HG03025 (cell line): Measurements from ENCODE around the gene RNF144A.

Source experiments
- ATAC-seq: cut with Tn5 transposase; IDR thresholded peaks from one replicate; pipeline ENCODE4 v1.9.1; 2021; ENCODE audit warnings: mild to moderate bottlenecking, moderate library complexity; ENCODE audit not compliant: unreplicated experiment, low FRiP score

The RNF144A gene

DNA sequence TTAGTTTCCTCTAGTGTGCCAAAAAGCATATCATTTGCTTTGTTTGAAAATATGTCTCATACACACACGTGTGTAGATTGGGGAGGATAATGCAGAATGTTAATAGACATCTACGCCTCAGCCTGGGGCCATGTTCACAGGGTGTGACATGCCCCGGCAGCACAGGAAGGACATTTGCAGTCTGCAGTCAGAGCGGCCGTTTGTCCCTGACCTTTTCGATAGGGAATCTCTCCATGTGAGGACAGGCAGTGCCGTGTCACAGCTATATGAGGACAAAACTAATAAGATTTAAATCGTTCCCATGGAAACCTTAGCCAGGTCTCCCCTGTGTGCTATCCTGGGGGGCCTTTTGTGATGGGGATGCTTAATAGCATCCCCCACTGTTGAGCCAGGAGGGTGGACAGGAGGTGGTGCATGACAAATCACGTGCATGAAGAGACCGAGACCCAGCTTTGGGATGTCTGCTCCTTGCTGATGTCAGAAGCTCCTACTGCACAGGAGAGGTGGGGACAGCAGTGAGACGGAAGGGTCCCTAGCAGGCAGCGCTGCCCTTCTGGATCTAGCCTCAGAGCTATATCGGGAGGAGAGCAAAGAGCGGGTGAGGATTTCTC is 100.6 kb downstream of the RNF144A start:
- ATAC-seq, result no peak

DNA sequence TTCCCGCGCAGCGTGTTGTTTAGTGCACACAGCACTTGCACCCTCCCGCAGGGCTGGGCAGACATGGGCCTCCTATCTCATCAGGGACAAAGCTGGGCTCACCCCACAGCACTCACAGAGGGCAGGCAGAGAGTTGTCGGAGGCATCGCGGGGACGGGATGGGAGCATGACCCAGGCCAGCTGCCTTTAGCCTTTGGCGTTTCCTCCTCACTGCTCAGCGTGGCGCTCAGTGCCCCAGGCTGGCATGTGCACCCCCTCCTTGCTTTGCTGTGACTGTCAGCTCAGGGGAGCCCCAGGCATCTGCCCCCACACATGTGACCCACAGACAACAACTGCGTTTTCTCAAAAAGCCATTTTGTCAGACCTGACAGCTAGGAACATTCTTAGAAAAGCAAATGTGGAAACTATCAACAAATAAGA is 101.1 kb downstream of the RNF144A start:
- ATAC-seq, result no peak

DNA sequence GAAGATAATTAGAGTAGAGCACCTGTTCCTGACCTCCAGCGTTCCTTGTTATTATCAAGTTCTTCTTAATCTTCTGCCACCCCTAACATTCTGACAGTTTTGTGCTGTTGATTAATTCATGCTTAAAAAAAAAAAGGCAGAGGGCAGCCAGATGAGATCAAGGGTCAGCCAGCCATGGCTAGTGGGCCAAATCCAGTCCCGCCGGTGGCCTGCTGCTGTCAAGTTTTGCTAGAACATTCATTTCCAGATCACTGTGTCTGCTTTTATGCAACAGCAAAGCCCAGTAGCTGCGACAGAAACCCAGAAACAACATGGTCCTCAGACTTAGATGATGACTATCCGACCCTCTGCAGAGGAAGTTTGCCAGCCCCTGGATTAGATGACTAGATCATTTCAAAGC is 101.6 kb downstream of the RNF144A start:
- no peak for ATAC-seq

DNA sequence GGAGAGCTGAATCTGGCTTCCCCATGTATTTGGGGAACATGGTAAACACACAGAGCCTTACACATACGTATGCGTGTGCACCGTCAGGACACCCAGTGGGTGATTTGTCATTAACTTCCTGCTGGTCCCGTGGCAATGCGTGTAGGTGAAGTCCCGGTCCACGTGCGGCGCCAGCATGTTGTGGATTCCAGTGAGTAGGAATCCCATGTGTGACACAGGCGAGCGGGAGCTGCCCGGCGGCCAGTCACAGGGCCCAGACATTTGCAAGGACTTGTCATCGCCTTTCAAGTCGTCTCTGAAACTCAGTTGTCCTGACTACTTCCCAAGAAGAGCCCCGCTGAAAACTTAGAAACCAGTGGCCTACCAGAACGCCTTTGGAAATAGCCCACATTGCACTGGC is 102.0 kb downstream of the RNF144A start:
- no peak for ATAC-seq

- no peak for ATAC-seq
Measured at GRCh38 chr2:7020059-7020458, 102.8 kb downstream of the RNF144A start.

GRCh38 chr2:7020468-7020867 is 103.3 kb downstream of the RNF144A start:
- ATAC-seq, result no peak

DNA sequence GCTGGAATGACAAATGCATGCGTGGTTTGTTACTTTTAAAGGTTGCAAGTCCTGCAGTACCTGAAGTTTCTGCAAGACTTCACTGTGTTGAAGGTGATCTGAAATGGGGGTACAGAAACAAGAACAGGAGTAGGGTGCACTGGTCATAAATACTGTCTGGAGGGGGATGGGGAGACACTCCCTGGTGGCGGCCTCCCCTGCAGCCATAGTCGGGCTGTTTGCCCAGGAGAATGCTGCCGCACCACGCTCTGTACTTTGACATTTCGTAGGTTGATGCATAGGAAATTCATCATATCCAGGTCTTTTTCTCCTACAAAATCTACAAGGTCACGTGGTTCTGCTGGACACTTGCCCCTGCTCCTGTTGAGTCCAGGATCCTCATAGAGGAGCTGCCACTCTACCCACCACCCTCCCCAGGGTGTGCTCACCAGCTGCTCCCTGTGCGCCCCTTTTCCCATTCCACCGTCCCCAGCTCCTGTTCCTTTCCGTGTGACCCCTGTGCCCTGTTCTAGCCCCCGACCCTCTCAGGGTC is 103.8 kb downstream of the RNF144A start:
- no peak for ATAC-seq

DNA sequence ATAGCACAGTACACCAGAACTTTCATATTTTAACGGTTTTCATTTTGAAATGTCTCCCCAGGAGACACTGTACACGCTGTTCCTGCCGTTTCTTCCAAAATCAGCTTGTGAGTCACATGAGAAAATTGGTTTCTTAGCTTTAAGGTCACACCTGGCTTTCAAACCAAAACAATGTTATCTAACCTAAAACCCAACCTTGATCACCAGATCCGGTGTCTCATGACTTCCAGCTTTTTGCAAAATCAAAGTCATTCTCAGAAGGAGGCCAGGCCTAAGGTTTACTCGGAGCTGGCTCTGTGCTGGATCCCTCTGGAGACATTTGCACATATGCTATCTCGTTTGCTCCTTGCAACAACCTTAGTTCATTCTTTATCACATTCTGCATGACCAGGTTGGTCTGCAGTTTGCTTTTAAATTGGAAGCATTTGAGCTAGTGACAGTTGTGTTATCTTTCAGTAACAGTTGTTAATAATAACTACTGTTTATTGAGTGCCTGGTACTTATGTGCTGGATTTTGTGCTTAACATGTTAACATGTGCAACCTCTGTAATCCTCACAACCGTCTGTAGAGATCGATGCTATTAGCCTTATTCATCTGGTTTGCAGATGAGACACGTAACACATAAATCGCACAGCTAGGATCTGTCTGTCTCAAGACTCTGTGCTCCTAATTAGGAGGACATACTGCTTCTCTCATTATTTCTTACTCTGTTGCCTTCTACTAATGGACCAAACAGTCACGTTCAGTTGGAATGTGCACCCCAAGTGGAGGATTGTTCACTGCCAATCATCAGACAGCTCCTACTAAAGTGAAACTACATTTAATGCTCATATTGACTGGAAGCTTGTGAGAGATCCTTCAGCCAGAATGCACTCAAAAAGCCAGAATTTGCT is 105.5 kb downstream of the RNF144A start:
- ATAC-seq, result no peak

DNA sequence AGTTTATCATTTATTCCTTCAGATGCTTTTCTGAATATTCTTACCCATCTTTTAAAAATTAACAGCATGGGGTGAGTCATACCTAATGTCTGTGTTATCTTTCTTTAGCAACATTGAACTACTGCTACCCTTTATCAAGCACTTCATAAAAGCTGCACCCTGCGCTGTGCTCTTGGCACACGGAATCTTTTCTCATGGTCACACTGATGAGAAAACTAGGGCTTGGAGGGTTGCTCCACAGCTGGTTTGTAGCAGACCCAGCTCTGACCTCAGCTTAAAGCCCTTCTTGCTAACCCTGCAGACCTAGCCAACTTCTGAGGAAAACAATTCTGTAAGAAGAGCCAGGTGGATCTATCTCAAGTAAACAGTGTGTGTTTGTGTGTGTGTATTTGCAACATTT is 106.3 kb downstream of the RNF144A start:
- ATAC-seq, result no peak

- ATAC-seq, result no peak
Measured at GRCh38 chr2:7024261-7024660, 107.0 kb downstream of the RNF144A start.

DNA sequence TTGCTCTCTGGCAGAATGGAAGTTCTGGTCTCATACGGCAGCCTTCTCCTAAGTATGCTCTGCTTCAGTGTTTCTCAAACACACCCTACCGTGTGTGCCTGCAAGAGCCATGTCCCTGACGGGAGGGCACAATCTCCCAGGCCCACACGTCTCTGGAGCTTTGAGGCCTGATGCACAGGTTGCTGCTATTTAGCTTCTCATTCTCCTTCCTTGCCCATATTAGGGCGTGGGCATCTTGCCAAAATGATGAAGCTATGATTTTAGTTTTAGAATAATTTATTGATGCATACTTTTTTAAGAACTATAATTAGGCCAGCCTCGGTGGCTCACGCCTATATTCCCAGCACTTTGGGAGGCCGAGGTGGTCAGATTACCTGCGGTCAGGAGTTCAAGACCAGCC is 107.9 kb downstream of the RNF144A start:
- no peak for ATAC-seq

DNA sequence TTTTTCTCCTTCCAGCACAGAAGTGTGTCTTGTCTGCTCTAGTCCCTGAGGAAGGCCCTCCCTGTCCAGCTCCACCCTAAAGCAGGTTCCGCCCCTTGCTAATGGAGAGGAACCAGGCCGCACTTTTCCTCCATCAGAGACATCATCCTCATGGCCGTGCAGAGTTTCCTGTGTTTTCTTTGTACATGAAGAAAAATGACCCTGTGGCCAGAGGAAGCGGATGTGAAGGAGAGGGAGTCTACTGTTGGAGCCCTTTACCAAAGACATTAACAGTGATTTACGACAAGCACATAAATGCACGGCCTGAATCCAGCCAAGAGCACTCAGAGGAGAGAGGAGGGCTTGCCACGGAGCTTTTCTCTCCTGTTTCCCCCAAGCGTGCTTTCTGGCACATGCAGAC is 109.5 kb downstream of the RNF144A start:
- no peak for ATAC-seq

GRCh38 chr2:7027411-7027810 is 110.2 kb downstream of the RNF144A start:
- no peak for ATAC-seq

DNA sequence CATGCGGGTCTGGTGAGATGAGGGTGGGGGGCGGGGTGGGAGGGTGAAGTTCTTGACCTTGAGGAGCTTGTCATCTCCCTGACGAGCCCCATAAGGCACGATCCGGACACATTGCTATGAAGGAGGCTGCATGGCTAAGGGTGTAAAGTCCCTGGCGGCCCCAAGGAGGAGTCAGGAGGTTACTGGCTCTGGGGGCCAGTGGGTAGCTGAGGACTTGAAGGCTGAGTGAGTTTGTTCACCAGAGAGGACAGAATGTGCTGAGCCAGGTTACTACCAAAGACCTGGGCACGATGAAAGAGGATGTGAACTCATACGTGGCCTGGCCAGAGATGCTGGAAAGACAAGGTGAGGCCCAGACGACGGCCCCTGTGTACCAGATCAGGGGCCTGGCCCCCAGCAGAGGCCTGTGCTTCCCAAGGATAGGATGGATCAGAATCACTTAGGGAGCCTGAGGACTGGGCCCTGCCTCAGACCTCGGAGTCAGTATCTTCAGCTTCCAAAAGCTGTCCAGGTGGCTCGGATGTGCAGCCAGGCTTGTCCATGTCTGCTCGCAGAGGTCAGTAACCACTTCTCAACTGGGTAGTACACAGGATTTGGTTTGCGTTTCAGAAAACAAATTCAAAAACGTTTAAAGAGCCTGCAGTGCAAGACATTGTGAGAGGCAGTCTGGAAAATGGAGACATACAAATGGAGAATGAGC is 110.9 kb downstream of the RNF144A start:
- no peak for ATAC-seq

DNA sequence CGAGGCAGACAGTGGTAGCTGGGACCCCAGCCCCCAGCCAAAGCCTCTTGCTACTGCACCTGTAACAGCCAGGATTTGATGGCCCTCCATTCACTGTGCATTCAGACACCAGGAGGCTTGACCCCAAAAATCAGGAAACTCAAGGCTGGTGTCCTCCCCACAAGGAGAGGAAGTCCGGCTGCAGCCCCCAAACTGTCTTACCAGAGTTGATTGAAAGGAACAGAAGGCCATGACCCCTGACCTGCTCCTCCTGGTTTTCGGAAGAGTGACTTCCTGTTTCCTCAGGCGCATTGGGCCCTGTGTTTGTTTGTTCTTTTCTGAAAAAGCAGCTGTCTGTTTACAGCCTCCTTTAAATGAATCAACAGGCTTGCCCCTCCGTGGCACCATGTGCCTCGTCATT is 111.6 kb downstream of the RNF144A start:
- ATAC-seq, result no peak

DNA sequence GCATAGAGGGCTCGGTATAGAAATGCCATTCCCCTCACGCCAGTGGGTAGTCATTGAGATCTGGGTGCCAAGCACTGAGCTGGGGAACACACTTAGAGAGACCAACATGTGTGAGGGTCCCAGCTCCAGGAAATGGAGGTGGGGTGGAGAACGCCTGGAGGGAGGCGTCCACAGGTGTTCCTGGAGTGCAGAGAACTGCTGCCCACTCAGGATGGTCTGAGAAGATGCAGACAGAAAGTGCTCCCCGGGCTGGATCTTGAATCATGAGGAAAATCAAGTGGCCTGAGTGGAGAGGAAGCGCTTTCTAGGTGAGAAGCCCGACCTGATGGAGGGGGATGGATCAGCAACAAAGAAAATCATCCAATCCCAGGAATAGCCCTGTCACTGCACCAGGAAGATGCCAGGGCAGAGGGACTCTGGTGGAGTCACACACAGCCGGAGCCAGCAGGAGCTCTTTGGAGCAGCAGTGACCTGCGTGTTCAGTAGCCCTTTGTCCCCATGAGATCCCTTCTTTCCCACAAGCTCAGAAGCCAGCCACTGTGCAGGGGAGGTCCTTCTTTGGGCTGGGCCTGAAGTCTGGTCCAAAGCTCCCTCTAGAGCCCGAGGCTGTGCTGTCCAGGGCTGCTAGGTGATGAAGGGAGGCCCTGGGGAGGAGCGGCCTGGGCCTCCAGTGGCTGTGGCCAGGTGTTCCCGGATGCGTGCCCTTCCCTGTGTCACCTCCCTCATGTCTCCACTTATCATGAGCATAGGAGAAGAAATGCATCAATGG is 112.3 kb downstream of the RNF144A start:
- no peak for ATAC-seq

DNA sequence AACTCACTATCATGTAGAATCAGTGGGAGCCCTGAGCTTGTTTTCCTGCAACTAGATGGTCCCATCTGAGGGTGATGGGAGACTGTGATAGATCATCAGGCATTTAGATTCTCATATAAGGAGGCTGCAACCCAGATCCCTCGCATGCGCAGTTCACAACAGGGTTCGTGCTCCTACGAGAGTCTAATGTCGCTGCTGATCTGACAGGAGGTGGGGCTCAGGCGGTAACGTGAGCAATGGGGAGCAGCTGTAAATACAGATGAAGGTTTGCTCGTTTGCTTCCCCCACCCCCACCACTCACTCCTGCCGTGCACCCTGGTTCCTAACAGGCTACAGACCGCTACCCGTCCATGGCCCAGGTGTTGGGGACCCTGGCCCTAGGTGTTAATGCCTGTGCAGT is 113.6 kb downstream of the RNF144A start:
- no peak for ATAC-seq

- no peak for ATAC-seq
Measured at GRCh38 chr2:7031547-7032245, 114.5 kb downstream of the RNF144A start.

DNA sequence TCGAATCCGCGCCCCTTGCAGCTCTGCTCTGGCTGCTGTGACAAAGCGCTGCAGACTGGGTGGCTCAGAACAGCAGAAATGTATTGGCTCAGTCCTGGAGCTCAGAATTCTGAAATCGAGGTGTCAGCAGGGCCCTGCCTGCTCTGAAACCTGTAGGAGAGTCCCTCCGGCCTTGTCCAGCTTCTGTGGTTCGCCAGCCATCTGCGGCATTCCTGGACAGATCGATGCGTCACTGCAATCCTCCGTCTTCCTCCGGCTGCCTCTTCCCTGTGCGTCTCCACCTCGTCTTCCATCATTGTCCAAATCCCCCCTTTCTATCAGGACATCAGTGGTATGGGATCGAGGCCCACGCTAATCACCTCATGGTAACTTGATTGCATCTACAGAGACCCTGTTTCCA is 115.2 kb downstream of the RNF144A start:
- no peak for ATAC-seq
